HepG2 (cell line): ENCODE results near the gene ZNRF3. TPM values are rescaled to one million over a fixed set of nuclear protein-coding genes. Genes with fewer than 3 reads are reported as not detected.

ENCODE experiments used
- CAMTA2 ChIP-seq: sonication (generic); formaldehyde crosslinking; IDR thresholded peaks from 2 replicates; pipeline ENCODE4 v1.4.0; 2020; ENCODE audit warnings: mild to moderate bottlenecking, missing genetic modification reagents, borderline replicate concordance
- MED1 ChIP-seq: sonication (generic); formaldehyde crosslinking; IDR thresholded peaks from 2 replicates; pipeline ENCODE4 v1.4.0; 2020; ENCODE audit warnings: missing genetic modification reagents
- NCOA2 ChIP-seq: sonication (generic); formaldehyde crosslinking; IDR thresholded peaks from 2 replicates; pipeline ENCODE4 v1.8.0; 2022; ENCODE audit warnings: inconsistent platforms
- RFXAP ChIP-seq: sonication (generic); formaldehyde crosslinking; IDR thresholded peaks from 2 replicates; pipeline ENCODE4 v1.4.0; 2020; ENCODE audit warnings: missing genetic modification reagents, borderline replicate concordance
- SATB2 ChIP-seq: sonication (generic); formaldehyde crosslinking; IDR thresholded peaks from 2 replicates; pipeline ENCODE4 v1.5.0; 2020; ENCODE audit warnings: missing genetic modification reagents
- SMAD9 ChIP-seq: sonication (generic); formaldehyde crosslinking; IDR thresholded peaks from 2 replicates; pipeline ENCODE4 v1.5.1; 2020; ENCODE audit warnings: mild to moderate bottlenecking, missing genetic modification reagents
- SMARCE1 ChIP-seq: fragments of 450-650 bp; IDR thresholded peaks from 2 replicates; pipeline ENCODE4 v1.6.1; 2017; ENCODE audit warnings: borderline replicate concordance
- STAT5B ChIP-seq: sonication (generic); formaldehyde crosslinking; IDR thresholded peaks from 2 replicates; pipeline ENCODE4 v1.4.0; 2020; ENCODE audit warnings: missing genetic modification reagents
- TAF1 ChIP-seq: sonication (generic); formaldehyde crosslinking; IDR thresholded peaks from 2 replicates; pipeline ENCODE4 v1.4.0; 2020; ENCODE audit warnings: missing genetic modification reagents
- ZBTB3 ChIP-seq: sonication (generic); formaldehyde crosslinking; IDR thresholded peaks from 2 replicates; pipeline ENCODE4 v1.4.0; 2020; ENCODE audit warnings: low read depth, mild to moderate bottlenecking, moderate library complexity, missing genetic modification reagents, borderline replicate concordance
- ZNF280D ChIP-seq: sonication (generic); formaldehyde crosslinking; IDR thresholded peaks from 2 replicates; pipeline ENCODE4 v1.5.1; 2020; ENCODE audit warnings: mild to moderate bottlenecking, missing genetic modification reagents
- ZNF441 ChIP-seq: sonication (generic); formaldehyde crosslinking; IDR thresholded peaks from 2 replicates; pipeline ENCODE4 v1.7.0; 2021; ENCODE audit warnings: missing genetic modification reagents, borderline replicate concordance
- ZNF557 ChIP-seq: sonication (generic); formaldehyde crosslinking; IDR thresholded peaks from 2 replicates; pipeline ENCODE4 v1.4.0; 2020; ENCODE audit warnings: missing genetic modification reagents
- ZNF749 ChIP-seq: sonication (generic); formaldehyde crosslinking; IDR thresholded peaks from 2 replicates; pipeline ENCODE4 v1.8.0; 2022; ENCODE audit warnings: mild to moderate bottlenecking, missing genetic modification reagents, moderate library complexity, borderline replicate concordance
- ZZZ3 ChIP-seq: sonication (generic); formaldehyde crosslinking; IDR thresholded peaks from 2 replicates; pipeline ENCODE4 v1.4.0; 2020; ENCODE audit warnings: missing genetic modification reagents, mild to moderate bottlenecking, borderline replicate concordance
- polyA plus RNA-seq, 8 experiments: library from polyadenylated mRNA; depleted of rRNA in 3 of 8; stranded (reverse) in 7 of 8; unstranded in 1 of 8; fragments of >200 nt; fragmentation: Illumina TruSeq in 4 of 8; extraction: Trizol in 4 of 8; gene quantifications; 2 replicates each; pipeline versions ENCODE4 v1.2.1 to v1.2.3, GENCODE V29; 2011 to 2016; ENCODE audit warnings: low read depth in 4 of 8, missing spikeins in 1 of 8, mixed read lengths in 1 of 8; ENCODE audit not compliant: insufficient read depth in 1 of 8
- total RNA-seq, 5 experiments: library from RNA; depleted of rRNA; stranded (reverse); fragments of >200 nt; fragmentation: Illumina TruSeq; extraction: Trizol; gene quantifications; 2 replicates each; pipeline ENCODE4 v1.2.3, GENCODE V29; 2016; ENCODE audit warnings: low read depth in 1 of 5
- TF ChIP-seq, protein P1 (sequence below): sonication (generic); formaldehyde crosslinking; IDR thresholded peaks from 2 replicates; pipeline ENCODE4 v1.4.0; 2020; ENCODE audit warnings: low read depth, mild to moderate bottlenecking, missing genetic modification reagents
- TF ChIP-seq, protein P2 (sequence below): sonication (generic); formaldehyde crosslinking; IDR thresholded peaks from 2 replicates; pipeline ENCODE4 v1.4.0; 2020; ENCODE audit warnings: mild to moderate bottlenecking, low read depth, missing genetic modification reagents
- TF ChIP-seq, protein P3 (sequence below): IDR thresholded peaks from 2 replicates; pipeline ENCODE4 v1.6.1; 2016; ENCODE audit warnings: mild to moderate bottlenecking

The ZNRF3 gene
- total and polyA plus RNA-seq, 2 of the 13 experiments (the other 11 are each of a cell fraction or from before 2014, with no cell fraction given): 20.3 to 36.7 TPM

DNA sequence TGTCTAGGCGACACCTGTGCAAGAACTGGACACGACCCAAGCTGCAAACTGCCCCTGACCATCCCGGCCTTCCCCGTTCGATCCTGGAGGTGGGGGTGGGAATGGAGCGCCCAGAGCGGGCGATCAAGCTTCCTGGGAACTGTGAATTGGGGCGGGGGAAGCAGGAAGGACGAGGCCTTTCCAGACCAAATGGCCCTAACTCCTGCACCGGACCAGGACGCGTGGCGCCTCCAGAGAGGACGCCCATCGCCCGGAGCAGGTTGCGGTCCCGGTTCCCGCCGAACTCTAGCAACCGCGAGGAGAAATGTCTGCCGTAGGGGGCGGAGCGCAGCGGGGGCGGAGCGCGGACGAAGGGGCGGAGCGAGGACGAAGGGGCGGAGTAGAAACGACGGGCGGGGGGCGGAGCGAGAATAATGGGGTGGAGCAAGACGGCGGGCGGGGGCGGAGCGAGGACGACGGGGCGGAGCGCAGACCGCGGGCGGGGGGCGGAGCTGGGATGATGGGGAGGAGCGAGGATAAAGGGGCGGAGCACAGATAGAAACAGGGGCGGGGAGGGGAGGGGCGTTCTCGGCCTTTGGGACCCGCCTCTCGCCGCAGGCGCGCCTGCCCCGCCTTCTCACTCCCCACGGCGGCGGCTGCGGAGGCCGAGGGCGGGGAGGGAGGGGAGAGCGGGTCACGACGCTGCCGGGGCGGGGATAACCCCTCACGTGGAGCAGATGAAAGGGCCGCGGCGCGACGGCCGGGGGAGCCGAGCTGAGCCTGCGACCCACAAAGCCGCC, at the start of gene ZNRF3 (continued):
- TF ChIP-seq ZNF280D (CRISPR knock-in tag) (no peak), STAT5B (CRISPR knock-in tag) (no peak), NCOA2 (CRISPR knock-in tag) (peak; percentile 46; the same call in 1 of the 2 replicates), ZNF441 (CRISPR knock-in tag) (peak; percentile 11; the same call in 1 of the 2 replicates), SATB2 (CRISPR knock-in tag) (no peak), SMARCE1 (no peak), ZNF557 (CRISPR knock-in tag) (no peak), SMAD9 (CRISPR knock-in tag) (no peak), RFXAP (CRISPR knock-in tag) (peak; percentile 44; the same call in 1 of the 2 replicates), CAMTA2 (CRISPR knock-in tag) (no peak), TAF1 (peak; percentile 79), ZZZ3 (CRISPR knock-in tag) (no peak), ZNF749 (0 out of 2 replicates have a peak, but pooled peaks have one; percentile 26), MED1 (CRISPR knock-in tag) (peak; percentile 81), ZBTB3 (CRISPR knock-in tag) (no peak)
- TF ChIP-seq, protein P1, sequence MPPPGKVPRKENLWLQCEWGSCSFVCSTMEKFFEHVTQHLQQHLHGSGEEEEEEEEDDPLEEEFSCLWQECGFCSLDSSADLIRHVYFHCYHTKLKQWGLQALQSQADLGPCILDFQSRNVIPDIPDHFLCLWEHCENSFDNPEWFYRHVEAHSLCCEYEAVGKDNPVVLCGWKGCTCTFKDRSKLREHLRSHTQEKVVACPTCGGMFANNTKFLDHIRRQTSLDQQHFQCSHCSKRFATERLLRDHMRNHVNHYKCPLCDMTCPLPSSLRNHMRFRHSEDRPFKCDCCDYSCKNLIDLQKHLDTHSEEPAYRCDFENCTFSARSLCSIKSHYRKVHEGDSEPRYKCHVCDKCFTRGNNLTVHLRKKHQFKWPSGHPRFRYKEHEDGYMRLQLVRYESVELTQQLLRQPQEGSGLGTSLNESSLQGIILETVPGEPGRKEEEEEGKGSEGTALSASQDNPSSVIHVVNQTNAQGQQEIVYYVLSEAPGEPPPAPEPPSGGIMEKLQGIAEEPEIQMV: 0 out of 2 replicates have a peak, but pooled peaks have one; percentile 17
- TF ChIP-seq, protein P2, sequence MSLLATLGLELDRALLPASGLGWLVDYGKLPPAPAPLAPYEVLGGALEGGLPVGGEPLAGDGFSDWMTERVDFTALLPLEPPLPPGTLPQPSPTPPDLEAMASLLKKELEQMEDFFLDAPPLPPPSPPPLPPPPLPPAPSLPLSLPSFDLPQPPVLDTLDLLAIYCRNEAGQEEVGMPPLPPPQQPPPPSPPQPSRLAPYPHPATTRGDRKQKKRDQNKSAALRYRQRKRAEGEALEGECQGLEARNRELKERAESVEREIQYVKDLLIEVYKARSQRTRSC: no peak
- TF ChIP-seq, protein P3, sequence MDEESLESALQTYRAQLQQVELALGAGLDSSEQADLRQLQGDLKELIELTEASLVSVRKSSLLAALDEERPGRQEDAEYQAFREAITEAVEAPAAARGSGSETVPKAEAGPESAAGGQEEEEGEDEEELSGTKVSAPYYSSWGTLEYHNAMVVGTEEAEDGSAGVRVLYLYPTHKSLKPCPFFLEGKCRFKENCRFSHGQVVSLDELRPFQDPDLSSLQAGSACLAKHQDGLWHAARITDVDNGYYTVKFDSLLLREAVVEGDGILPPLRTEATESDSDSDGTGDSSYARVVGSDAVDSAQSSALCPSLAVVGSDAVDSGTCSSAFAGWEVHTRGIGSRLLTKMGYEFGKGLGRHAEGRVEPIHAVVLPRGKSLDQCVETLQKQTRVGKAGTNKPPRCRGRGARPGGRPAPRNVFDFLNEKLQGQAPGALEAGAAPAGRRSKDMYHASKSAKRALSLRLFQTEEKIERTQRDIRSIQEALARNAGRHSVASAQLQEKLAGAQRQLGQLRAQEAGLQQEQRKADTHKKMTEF: peak; percentile 59; the same call in 1 of the 2 replicates
